ENCODE data around the gene NCLN.

GRCh38 chr19:3236272-3236671 is 50.5 kb downstream of the NCLN start:
- TF ChIP-seq CTCF (IDR thresholded peaks at IDR 0.05) (no peak), POLR2A (IDR thresholded peaks at IDR 0.05) (no peak)

All from stomach (tissue), 4 donors.